H9 (cell line): ENCODE data around the gene TRABD2B. TPM values are rescaled to one million over a fixed set of nuclear protein-coding genes. Genes with fewer than 3 reads are reported as not detected.

Experiments used
- DNase-seq: peaks from one replicate; pipeline ENCODE4 v3.0.0-alpha.2; 2017
- H2AFZ ChIP-seq: one replicate; pipeline ENCODE4 v1.6.1; 2013; ENCODE audit warnings: mild to moderate bottlenecking, low read length, control low read depth, moderate library complexity
- H2AK5ac ChIP-seq: 2 replicates; pipeline ENCODE4 v1.6.1; 2013; ENCODE audit warnings: low read length, control low read depth, mixed read lengths; ENCODE audit not compliant: insufficient read length
- H2BK120ac ChIP-seq: one replicate; pipeline ENCODE4 v1.6.1; 2013; ENCODE audit warnings: low read depth, mild to moderate bottlenecking, low read length, control low read depth, inconsistent platforms; ENCODE audit not compliant: poor library complexity, severe bottlenecking
- H2BK12ac ChIP-seq: 2 replicates; pipeline ENCODE4 v1.6.1; 2013; ENCODE audit warnings: low read length, control low read depth, mixed read lengths, low read depth; ENCODE audit not compliant: insufficient read length
- H2BK15ac ChIP-seq: 2 replicates; pipeline ENCODE4 v1.6.1; 2013; ENCODE audit warnings: low read depth, low read length, control low read depth
- H2BK20ac ChIP-seq: one replicate; pipeline ENCODE4 v1.6.1; 2013; ENCODE audit warnings: low read depth, mild to moderate bottlenecking, low read length, control low read depth, inconsistent platforms; ENCODE audit not compliant: poor library complexity, severe bottlenecking
- H2BK5ac ChIP-seq: 2 replicates; pipeline ENCODE4 v1.6.1; 2013; ENCODE audit warnings: low read length, control low read depth, mixed read lengths; ENCODE audit not compliant: insufficient read length
- H3K14ac ChIP-seq: 2 replicates; pipeline ENCODE4 v1.6.1; 2013; ENCODE audit warnings: low read length, control low read depth; ENCODE audit not compliant: insufficient read depth
- H3K18ac ChIP-seq: 2 replicates; pipeline ENCODE4 v1.6.1; 2013; ENCODE audit warnings: low read depth, mild to moderate bottlenecking, mixed read lengths, low read length, control low read depth; ENCODE audit not compliant: insufficient read length
- H3K23ac ChIP-seq: 2 replicates; pipeline ENCODE4 v1.6.1; 2013; ENCODE audit warnings: low read length, control low read depth, mixed read lengths, low read depth; ENCODE audit not compliant: insufficient read length
- H3K23me2 ChIP-seq: 2 replicates; pipeline ENCODE4 v1.6.1; 2013; ENCODE audit warnings: low read depth, mild to moderate bottlenecking, mixed read lengths, low read length, control low read depth; ENCODE audit not compliant: insufficient read length, poor library complexity, severe bottlenecking
- H3K27ac ChIP-seq: 2 replicates; pipeline ENCODE4 v1.5.1; 2013; ENCODE audit warnings: low read length, control low read depth, mixed read lengths, low read depth; ENCODE audit not compliant: insufficient read length
- H3K27me3 ChIP-seq: 2 replicates; pipeline ENCODE4 v1.6.1; 2013; ENCODE audit warnings: low read length, control low read depth, inconsistent platforms; ENCODE audit not compliant: insufficient read depth
- H3K4ac ChIP-seq: 2 replicates; pipeline ENCODE4 v1.6.1; 2013; ENCODE audit warnings: low read depth, mild to moderate bottlenecking, control low read depth, inconsistent platforms, low read length, moderate library complexity
- H3K4me1 ChIP-seq: 2 replicates; pipeline ENCODE4 v1.6.1; 2013; ENCODE audit warnings: low read length, control low read depth, inconsistent platforms; ENCODE audit not compliant: insufficient read depth
- H3K4me2 ChIP-seq: 2 replicates; pipeline ENCODE4 v1.6.1; 2013; ENCODE audit warnings: low read length, control low read depth, mixed read lengths; ENCODE audit not compliant: insufficient read length, insufficient read depth
- H3K56ac ChIP-seq: 2 replicates; pipeline ENCODE4 v1.6.1; 2013; ENCODE audit warnings: low read depth, mild to moderate bottlenecking, mixed read lengths, low read length, control low read depth; ENCODE audit not compliant: insufficient read length
- H3K79me1 ChIP-seq: 2 replicates; pipeline ENCODE4 v1.6.1; 2013; ENCODE audit warnings: low read depth, mild to moderate bottlenecking, moderate library complexity, low read length, control low read depth, inconsistent platforms; ENCODE audit not compliant: insufficient read depth, poor library complexity, severe bottlenecking
- H3K79me2 ChIP-seq: 2 replicates; pipeline ENCODE4 v1.6.1; 2013; ENCODE audit warnings: low read length, control low read depth, inconsistent platforms; ENCODE audit not compliant: insufficient read depth
- H3K9ac ChIP-seq: 2 replicates; pipeline ENCODE4 v1.6.1; 2013; ENCODE audit warnings: low read length, control low read depth, mixed read lengths; ENCODE audit not compliant: insufficient read length; ENCODE audit errors: extremely low read depth
- H3K9me3 ChIP-seq: one replicate; pipeline ENCODE4 v1.6.1; 2013; ENCODE audit warnings: low read depth, low read length, inconsistent platforms; ENCODE audit not compliant: control insufficient read depth
- H3T11ph ChIP-seq: one replicate; pipeline ENCODE4 v1.6.1; 2013; ENCODE audit warnings: mild to moderate bottlenecking, low read length, control low read depth, inconsistent platforms
- H4K20me1 ChIP-seq: one replicate; pipeline ENCODE4 v1.6.1; 2013; ENCODE audit not compliant: control insufficient read depth, insufficient read length, insufficient read depth
- H4K5ac ChIP-seq: 2 replicates; pipeline ENCODE4 v1.6.1; 2013; ENCODE audit warnings: low read depth, mild to moderate bottlenecking, mixed read lengths, low read length, control low read depth; ENCODE audit not compliant: insufficient read length
- H4K8ac ChIP-seq: replicated peaks from 2 replicates; pipeline ENCODE4 v1.6.1; 2013; ENCODE audit warnings: low read length, control low read depth, mixed read lengths, low read depth; ENCODE audit not compliant: insufficient read length
- H4K91ac ChIP-seq: 2 replicates; pipeline ENCODE4 v1.6.1; 2013; ENCODE audit warnings: low read depth, mild to moderate bottlenecking, moderate library complexity, mixed read lengths, low read length, control low read depth; ENCODE audit not compliant: insufficient read length
- H3K27ac Mint-ChIP-seq, 3 experiments: 2 replicates in 2 of 3; 3 replicates in 1 of 3; pipeline ENCODE4 v1.8.0; 2020 to 2021; ENCODE audit warnings: mixed read lengths in 3 of 3, mild to moderate bottlenecking in 1 of 3, moderate library complexity in 1 of 3
- H3K27me3 Mint-ChIP-seq: 2 replicates; pipeline ENCODE4 v1.8.0; 2021; ENCODE audit warnings: low read depth, mild to moderate bottlenecking, moderate library complexity, mixed read lengths
- H3K36me3 Mint-ChIP-seq, 3 experiments: 2 replicates in 2 of 3; 3 replicates in 1 of 3; pipeline ENCODE4 v1.8.0; 2020 to 2021; ENCODE audit warnings: low read depth in 3 of 3, mixed read lengths in 3 of 3; ENCODE audit not compliant: insufficient read depth in 1 of 3
- H3K4me1 Mint-ChIP-seq, 2 experiments: 2 replicates each; pipeline ENCODE4 v1.8.0; 2020; ENCODE audit warnings: mixed read lengths in 2 of 2
- H3K4me3 Mint-ChIP-seq, 2 experiments: 2 replicates in 1 of 2; 3 replicates in 1 of 2; pipeline ENCODE4 v1.8.0; 2020 to 2021; ENCODE audit warnings: mild to moderate bottlenecking in 2 of 2, mixed read lengths in 2 of 2, moderate library complexity in 1 of 2
- H3K9me3 Mint-ChIP-seq, 2 experiments: 2 replicates in 1 of 2; 3 replicates in 1 of 2; pipeline ENCODE4 v1.8.0; 2020; ENCODE audit warnings: mild to moderate bottlenecking in 2 of 2, mixed read lengths in 2 of 2, moderate library complexity in 1 of 2
- CTCF ChIP-seq: fragments of 200-600 bp; sonication (generic); conservative IDR thresholded peaks from 3 replicates; pipeline ENCODE4 v1.8.0; 2021; ENCODE audit warnings: antibody characterized with exemption, mild to moderate bottlenecking
- WGBS: extraction: QIAGEN DNeasy Blood & Tissue Kit; methylation state at CpG from one replicate; pipeline ENCODE4 v1.1.7; 2013; ENCODE audit warnings: missing lambda C conversion rate, low lambda C conversion rate, mixed read lengths; ENCODE audit not compliant: insufficient read length; ENCODE audit errors: extremely low coverage; 5-methylcytosine and 5-hydroxymethylcytosine counted together
- total RNA-seq: library from RNA; stranded (reverse); gene quantifications from 2 replicates; pipeline ENCODE4 v1.2.1, GENCODE V29; 2021

Gene TRABD2B
- total RNA-seq, 1 experiment from 2014 or later, result 2.3 TPM

- DNase-seq, result no peak
- H3K27ac ChIP-seq, result no peak overlapping the region
- H2AK5ac ChIP-seq, result no peak overlapping the region
- no peak overlapping the region for H3K56ac ChIP-seq
- no peak overlapping the region for H2BK20ac ChIP-seq
- H3K9ac ChIP-seq, result no peak overlapping the region
- H2BK120ac ChIP-seq, result no peak overlapping the region
- H2BK15ac ChIP-seq, result no peak overlapping the region
- H3K79me2 ChIP-seq, result no peaks in the 10 kb centered on the region
- H3K27me3 ChIP-seq, result no peaks in the 10 kb centered on the region
- no peak overlapping the region for H3T11ph ChIP-seq
- H4K5ac ChIP-seq, result no peak overlapping the region
- no peak overlapping the region for H4K8ac ChIP-seq
- no peak overlapping the region for H2BK12ac ChIP-seq
- H3K9me3 Mint-ChIP-seq, result no peaks in the 10 kb centered on the region
- no peaks in the 10 kb centered on the region for H3K79me1 ChIP-seq
- no peak overlapping the region for H3K18ac ChIP-seq
- no peaks in the 10 kb centered on the region for H3K4me1 ChIP-seq
- H4K91ac ChIP-seq, result no peak overlapping the region
- no peak overlapping the region for H3K4me2 ChIP-seq
- TF ChIP-seq CTCF, result no peak
- peak overlapping the region in 1 of 3 experiments; percentile 52; a peak in 1 of 7 replicates for H3K27ac Mint-ChIP-seq
- no peaks in the 10 kb centered on the region for H3K23me2 ChIP-seq
- no peak overlapping the region for H3K14ac ChIP-seq
- no peak overlapping the region for H3K23ac ChIP-seq
- no peak overlapping the region for H3K4ac ChIP-seq
- WGBS, result no CpG with 5 or more reads among the region's 9 CpGs
- no peaks in the 10 kb centered on the region for H3K36me3 Mint-ChIP-seq
- H4K20me1 ChIP-seq, result no peaks in the 10 kb centered on the region
- no peak overlapping the region for H2BK5ac ChIP-seq
- no peaks in the 10 kb centered on the region for H3K9me3 ChIP-seq
- H3K27me3 Mint-ChIP-seq, result no peaks in the 10 kb centered on the region; the same call in 1 of the 2 replicates
- H3K4me1 Mint-ChIP-seq, result no peaks in the 10 kb centered on the region
- H3K4me3 Mint-ChIP-seq, result no peak overlapping the region
- H2AFZ ChIP-seq, result no peak overlapping the region
These were observed 202.7 kb downstream of the TRABD2B start for GRCh38 chr1:47794530-47794929.
